Inflammatory macrophage treated with lipopolysaccharide for 4 hours (primary cell): ENCODE measurements around the gene MIPOL1.

ENCODE experiments used
- DNase-seq: peaks from one replicate; pipeline ENCODE4 v3.0.0-alpha.2; 2020

The MIPOL1 gene

GRCh38 chr14:37466623-37467088 lies 268.9 kb downstream of the MIPOL1 start:
- DNase-seq: no peak

GRCh38 chr14:37469650-37470049 lies 271.9 kb downstream of the MIPOL1 start:
- no peak for DNase-seq

GRCh38 chr14:37470251-37470650 lies 272.5 kb downstream of the MIPOL1 start:
- DNase-seq: no peak

GRCh38 chr14:37472906-37473305 lies 275.2 kb downstream of the MIPOL1 start:
- DNase-seq: no peak

- DNase-seq: no peak
Measured at GRCh38 chr14:37474191-37474590, 276.5 kb downstream of the MIPOL1 start.

- DNase-seq: no peak
Measured at GRCh38 chr14:37480446-37481290, 282.9 kb downstream of the MIPOL1 start.

- no peak for DNase-seq
Measured at GRCh38 chr14:37482428-37482827, 284.7 kb downstream of the MIPOL1 start.

- DNase-seq: no peak
Measured at GRCh38 chr14:37483672-37484071, 285.9 kb downstream of the MIPOL1 start.

- DNase-seq: no peak
Measured at GRCh38 chr14:37490607-37491006, 292.9 kb downstream of the MIPOL1 start.

- no peak for DNase-seq
Measured at GRCh38 chr14:37491076-37491475, 293.3 kb downstream of the MIPOL1 start.

- no peak for DNase-seq
Measured at GRCh38 chr14:37493606-37494005, 295.9 kb downstream of the MIPOL1 start.

- DNase-seq: no peak
Measured at GRCh38 chr14:37497422-37497821, 299.7 kb downstream of the MIPOL1 start.

- DNase-seq: no peak
Measured at GRCh38 chr14:37501877-37502276, 304.1 kb downstream of the MIPOL1 start.

GRCh38 chr14:37508503-37508902 lies 310.8 kb downstream of the MIPOL1 start:
- DNase-seq: no peak

- no peak for DNase-seq
Measured at GRCh38 chr14:37512173-37512572, 314.4 kb downstream of the MIPOL1 start.

- no peak for DNase-seq
Measured at GRCh38 chr14:37515771-37516170, 318.0 kb downstream of the MIPOL1 start.

- DNase-seq: no peak
Measured at GRCh38 chr14:37526994-37527393, 329.3 kb downstream of the MIPOL1 start.

- DNase-seq: no peak
Measured at GRCh38 chr14:37539992-37540391, 342.3 kb downstream of the MIPOL1 start.

GRCh38 chr14:37544407-37544806 lies 346.7 kb downstream of the MIPOL1 start:
- DNase-seq: no peak

GRCh38 chr14:37545174-37545573 lies 347.4 kb downstream of the MIPOL1 start:
- DNase-seq: no peak

- no peak for DNase-seq
Measured at GRCh38 chr14:37546621-37547447, 349.1 kb downstream of the MIPOL1 start.

GRCh38 chr14:37550511-37550910 lies 352.8 kb downstream of the MIPOL1 start:
- DNase-seq: no peak

- no peak for DNase-seq
Measured at GRCh38 chr14:37551119-37551518, 353.4 kb downstream of the MIPOL1 start.
